OCI-LY7 (cell line): ENCODE data around the gene ZBTB20. TPM values are rescaled to one million over a fixed set of nuclear protein-coding genes. Genes with fewer than 3 reads are reported as not detected.

Experiments
- BruUV-seq: library from RNA; stranded (reverse); fragments of 400-500 nt; replicated peaks from 2 replicates; lab custom pipeline; 2021; lab: Mats Ljungman, UMichigan
- CTCF ChIA-PET: fragments of 300-600 bp; sonication (Branson Sonifier 250); formaldehyde crosslinking; loops from one replicate; lab custom pipeline; 2022; ENCODE audit warnings: antibody characterized with exemption; ENCODE audit not compliant: unreplicated experiment; lab: Charles Lee
- POLR2A ChIA-PET: fragments of 300-600 bp; sonication (Branson Sonifier 250); formaldehyde crosslinking; loops from one replicate; lab custom pipeline; 2022; ENCODE audit warnings: antibody characterized with exemption; lab: Charles Lee
- DNase-seq: peaks from one replicate; pipeline ENCODE4 v3.0.0-alpha.2; 2015; ENCODE audit warnings: low spot score
- H2AFZ ChIP-seq: fragments of 200-600 bp; sonication (generic), shearing (Covaris generic); 2 replicates; pipeline ENCODE4 v1.6.1; 2014; ENCODE audit warnings: mild to moderate bottlenecking, antibody characterized with exemption, low read length, moderate library complexity
- H3K27ac ChIP-seq: fragments of 200-600 bp; sonication (generic); 2 replicates; pipeline ENCODE4 v1.5.1; 2014; ENCODE audit warnings: mixed run types, low read depth, mild to moderate bottlenecking, moderate library complexity, low read length, inconsistent platforms; ENCODE audit not compliant: poor library complexity, severe bottlenecking
- H3K36me3 ChIP-seq: fragments of 200-600 bp; sonication (generic); 2 replicates; pipeline ENCODE4 v1.6.1; 2014; ENCODE audit warnings: mild to moderate bottlenecking, antibody characterized with exemption, low read length, moderate library complexity, mixed read lengths; ENCODE audit not compliant: insufficient read depth
- H3K4me1 ChIP-seq: fragments of 200-600 bp; sonication (generic); 2 replicates; pipeline ENCODE4 v1.5.1; 2014; ENCODE audit warnings: mild to moderate bottlenecking, low read length; ENCODE audit not compliant: insufficient read depth, poor library complexity, severe bottlenecking
- H3K4me2 ChIP-seq: fragments of 200-600 bp; sonication (generic); 2 replicates; pipeline ENCODE4 v1.6.1; 2014; ENCODE audit warnings: mild to moderate bottlenecking, low read length
- H3K4me3 ChIP-seq: fragments of 200-600 bp; sonication (generic); 2 replicates; pipeline ENCODE4 v1.5.1; 2014; ENCODE audit warnings: mild to moderate bottlenecking, low read depth, low read length; ENCODE audit not compliant: poor library complexity, severe bottlenecking
- H3K79me2 ChIP-seq: fragments of 200-600 bp; sonication (generic); 2 replicates; pipeline ENCODE4 v1.6.1; 2016; ENCODE audit warnings: low read depth, mild to moderate bottlenecking, low read length, moderate library complexity, mixed read lengths; ENCODE audit not compliant: insufficient read depth
- H3K9me2 ChIP-seq: fragments of 200-600 bp; sonication (generic); 2 replicates; pipeline ENCODE4 v1.6.1; 2016; ENCODE audit warnings: mild to moderate bottlenecking, low read length, mixed read lengths; ENCODE audit not compliant: insufficient read depth
- H3K9me3 ChIP-seq: fragments of 200-600 bp; sonication (generic); 2 replicates; pipeline ENCODE4 v1.6.1; 2014; ENCODE audit warnings: mild to moderate bottlenecking, mixed run types, low read length, mixed read lengths
- H4K20me1 ChIP-seq: fragments of 200-600 bp; sonication (generic); 2 replicates; pipeline ENCODE4 v1.6.1; 2014; ENCODE audit warnings: mild to moderate bottlenecking, antibody characterized with exemption, low read length, moderate library complexity, mixed read lengths; ENCODE audit not compliant: insufficient read depth
- EZH2phosphoT487 ChIP-seq: fragments of 200-600 bp; sonication (generic); IDR thresholded peaks from 2 replicates; pipeline ENCODE4 v1.6.1; 2018; ENCODE audit warnings: low read depth, borderline replicate concordance, mild to moderate bottlenecking, mixed run types, antibody characterized with exemption, low read length, moderate library complexity, mixed read lengths
- intact Hi-C: fragments of 100-400 bp; cut with micrococcal nuclease; formaldehyde crosslinking; loops from one replicate; pipeline ENCODE4 v1.10.0; 2022; ENCODE audit not compliant: unreplicated experiment
- total RNA-seq, 2 experiments: library from RNA; depleted of rRNA in 1 of 2; stranded (reverse); fragments of >200 nt in 1 of 2; shearing (Covaris generic) in 1 of 2; gene quantifications; 2 replicates each; pipeline ENCODE4 v1.2.3, GENCODE V29; 2014 to 2022
- TF ChIP-seq, protein P1 (sequence below): fragments of 200-600 bp; sonication (generic); conservative IDR thresholded peaks from 2 replicates; pipeline ENCODE4 v1.5.1; 2014; ENCODE audit warnings: mild to moderate bottlenecking, antibody characterized with exemption, low read length, moderate library complexity, mixed read lengths

Gene ZBTB20
- total RNA-seq, 2 experiments from 2014 or later: 5.5 to 11.8 TPM

DNA sequence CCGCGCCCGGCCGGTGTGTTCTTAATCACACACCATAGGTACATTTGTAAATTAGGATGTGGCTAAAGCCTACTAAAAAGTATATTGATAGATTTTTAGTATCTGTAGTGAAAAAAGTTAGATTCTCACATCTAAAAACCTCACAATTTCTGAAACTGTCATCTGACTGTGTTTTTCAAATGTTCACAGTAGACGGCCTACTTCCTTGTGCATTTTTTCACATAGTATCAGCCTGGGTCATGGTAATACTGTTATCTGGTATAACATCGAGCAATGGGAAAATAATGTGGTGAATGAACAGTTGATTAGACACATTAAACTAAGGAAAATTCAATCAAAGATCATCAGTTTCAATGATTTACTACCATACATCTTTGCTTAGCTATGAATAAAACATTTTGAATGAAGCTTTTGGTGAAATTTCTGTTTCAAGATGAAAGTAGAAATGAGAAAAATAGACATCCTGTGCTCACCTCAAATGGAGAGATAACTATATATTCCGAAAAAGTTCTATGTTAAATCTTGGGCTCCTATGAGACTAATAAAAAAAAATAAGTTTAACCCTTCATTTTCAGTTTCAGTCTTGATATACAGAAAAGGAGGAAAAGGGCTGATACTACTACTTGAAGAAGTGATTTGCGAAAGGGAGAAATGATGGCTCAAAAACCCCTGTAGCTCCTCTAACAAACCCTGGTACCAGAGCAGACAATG is 262.7 kb downstream of the ZBTB20 start:
- H3K79me2 ChIP-seq: no peaks in the 10 kb centered on the region
- H4K20me1 ChIP-seq: no peaks in the 10 kb centered on the region
- no peak overlapping the region for H3K27ac ChIP-seq
- TF ChIP-seq, protein P1, sequence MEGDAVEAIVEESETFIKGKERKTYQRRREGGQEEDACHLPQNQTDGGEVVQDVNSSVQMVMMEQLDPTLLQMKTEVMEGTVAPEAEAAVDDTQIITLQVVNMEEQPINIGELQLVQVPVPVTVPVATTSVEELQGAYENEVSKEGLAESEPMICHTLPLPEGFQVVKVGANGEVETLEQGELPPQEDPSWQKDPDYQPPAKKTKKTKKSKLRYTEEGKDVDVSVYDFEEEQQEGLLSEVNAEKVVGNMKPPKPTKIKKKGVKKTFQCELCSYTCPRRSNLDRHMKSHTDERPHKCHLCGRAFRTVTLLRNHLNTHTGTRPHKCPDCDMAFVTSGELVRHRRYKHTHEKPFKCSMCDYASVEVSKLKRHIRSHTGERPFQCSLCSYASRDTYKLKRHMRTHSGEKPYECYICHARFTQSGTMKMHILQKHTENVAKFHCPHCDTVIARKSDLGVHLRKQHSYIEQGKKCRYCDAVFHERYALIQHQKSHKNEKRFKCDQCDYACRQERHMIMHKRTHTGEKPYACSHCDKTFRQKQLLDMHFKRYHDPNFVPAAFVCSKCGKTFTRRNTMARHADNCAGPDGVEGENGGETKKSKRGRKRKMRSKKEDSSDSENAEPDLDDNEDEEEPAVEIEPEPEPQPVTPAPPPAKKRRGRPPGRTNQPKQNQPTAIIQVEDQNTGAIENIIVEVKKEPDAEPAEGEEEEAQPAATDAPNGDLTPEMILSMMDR: no peak
- TF ChIP-seq EZH2phosphoT487: no peak
- ChIA-PET POLR2A (no interaction called here), CTCF (no interaction called here)
- no peaks in the 10 kb centered on the region for H3K36me3 ChIP-seq
- no peaks in the 10 kb centered on the region for H3K9me2 ChIP-seq
- H3K4me3 ChIP-seq: no peak overlapping the region
- no TSS peak for BruUV-seq
- H3K4me1 ChIP-seq: no peaks in the 10 kb centered on the region
- intact Hi-C loops: no loop called here
- no peak overlapping the region for H2AFZ ChIP-seq
- H3K4me2 ChIP-seq: no peak overlapping the region
- no peaks in the 10 kb centered on the region for H3K9me3 ChIP-seq
- no peak for DNase-seq

- no peak for DNase-seq
- TF ChIP-seq EZH2phosphoT487: no peak
- TF ChIP-seq, protein P1: no peak
- Histone ChIP-seq H3K36me3 (no peaks in the 10 kb centered on the region), H3K4me2 (no peak overlapping the region), H3K4me1 (no peaks in the 10 kb centered on the region), H3K79me2 (no peaks in the 10 kb centered on the region), H4K20me1 (no peaks in the 10 kb centered on the region), H3K9me3 (no peaks in the 10 kb centered on the region), H2AFZ (no peak overlapping the region), H3K9me2 (no peaks in the 10 kb centered on the region), H3K27ac (no peak overlapping the region), H3K4me3 (no peak overlapping the region)
- ChIA-PET POLR2A (interaction anchor here (0.7 to 0.9 kb wide), 2 partner anchors 14 to 64 kb away, joined by 3 read pairs; no protein-coding TSS in a partner anchor), CTCF (no interaction called here)
- BruUV-seq: no TSS peak
- intact Hi-C loops: no loop called here
Observed at GRCh38 chr3:114880078-114880477, 267.0 kb downstream of the ZBTB20 start.
